IMR-90 (cell line): ENCODE data around the gene KDM2B. TPM values are rescaled to one million over a fixed set of nuclear protein-coding genes. Genes with fewer than 3 reads are reported as not detected.

Source experiments
- ATAC-seq: fragments of 200-7000 bp; cut with Tn5 transposase; 2 replicates; pipeline ENCODE4 v1.9.1; 2020; ENCODE audit warnings: low read depth, mild to moderate bottlenecking, moderate library complexity
- BruUV-seq: library from RNA; stranded (reverse); fragments of 400-500 nt; replicated peaks from 2 replicates; lab custom pipeline; 2021; lab: Mats Ljungman, UMichigan
- CTCF ChIA-PET: fragments of 300-600 bp; formaldehyde crosslinking; extraction: SDS; loops from one replicate; lab custom pipeline; 2021; ENCODE audit warnings: antibody characterized with exemption; lab: Yijun Ruan, JAX
- POLR2A ChIA-PET: fragments of 300-600 bp; sonication (Branson Sonifier 250); formaldehyde crosslinking; loops from one replicate; lab custom pipeline; 2022; ENCODE audit warnings: antibody characterized with exemption; ENCODE audit not compliant: unreplicated experiment; lab: Charles Lee
- DNase-seq: peaks from one replicate; pipeline ENCODE4 v3.0.0; 2013
- H2AFZ ChIP-seq: replicated peaks from 2 replicates; pipeline ENCODE3; 2013; ENCODE audit warnings: low read length, mild to moderate bottlenecking; ENCODE audit not compliant: poor library complexity
- H2AK5ac ChIP-seq: 2 replicates; pipeline ENCODE4 v1.6.1; 2013; ENCODE audit warnings: low read depth, low read length, inconsistent platforms
- H2AK9ac ChIP-seq: replicated peaks from 2 replicates; pipeline ENCODE3; 2013; ENCODE audit warnings: mild to moderate bottlenecking, low read depth, low read length, moderate library complexity; ENCODE audit not compliant: poor library complexity
- H2BK120ac ChIP-seq: 2 replicates; pipeline ENCODE4 v1.6.1; 2013; ENCODE audit warnings: low read depth, low read length, inconsistent platforms
- H2BK15ac ChIP-seq: 3 replicates; pipeline ENCODE4 v1.6.1; 2013; ENCODE audit warnings: low read depth, low read length, inconsistent platforms
- H2BK20ac ChIP-seq: 2 replicates; pipeline ENCODE4 v1.6.1; 2013; ENCODE audit warnings: low read depth, mild to moderate bottlenecking, inconsistent platforms, low read length, moderate library complexity
- H2BK5ac ChIP-seq: 2 replicates; pipeline ENCODE4 v1.6.1; 2013; ENCODE audit warnings: mild to moderate bottlenecking, low read depth, low read length, inconsistent platforms; ENCODE audit not compliant: poor library complexity, severe bottlenecking
- H3K14ac ChIP-seq: replicated peaks from 2 replicates; pipeline ENCODE4 v1.6.1; 2013; ENCODE audit warnings: low read depth, low read length, inconsistent platforms
- H3K18ac ChIP-seq: 2 replicates; pipeline ENCODE4 v1.6.1; 2013; ENCODE audit warnings: low read depth, low read length, control low read depth
- H3K23ac ChIP-seq: 2 replicates; pipeline ENCODE4 v1.6.1; 2013; ENCODE audit warnings: low read depth, low read length, inconsistent platforms
- H3K27ac ChIP-seq: 2 replicates; pipeline ENCODE4 v1.5.1; 2013; ENCODE audit warnings: mild to moderate bottlenecking, control low read depth, low read length; ENCODE audit not compliant: insufficient read depth
- H3K27me3 ChIP-seq: 2 replicates; pipeline ENCODE4 v1.6.1; 2013; ENCODE audit warnings: low read length; ENCODE audit not compliant: control insufficient read depth, insufficient read depth
- H3K36me3 ChIP-seq: 2 replicates; pipeline ENCODE4 v1.6.1; 2013; ENCODE audit warnings: low read length, mixed read lengths; ENCODE audit not compliant: control insufficient read depth, insufficient read depth
- H3K4ac ChIP-seq: 2 replicates; pipeline ENCODE4 v1.6.1; 2013; ENCODE audit warnings: low read depth, low read length, inconsistent platforms
- H3K4me1 ChIP-seq: 2 replicates; pipeline ENCODE4 v1.6.1; 2013; ENCODE audit warnings: low read length, mixed read lengths; ENCODE audit not compliant: control insufficient read depth, insufficient read depth
- H3K4me2 ChIP-seq: 2 replicates; pipeline ENCODE4 v1.6.1; 2013; ENCODE audit warnings: low read depth, mild to moderate bottlenecking, control low read depth, low read length, moderate library complexity
- H3K4me3 ChIP-seq: 2 replicates; pipeline ENCODE4 v1.5.1; 2013; ENCODE audit warnings: low read depth, mild to moderate bottlenecking, control low read depth, low read length, moderate library complexity; ENCODE audit not compliant: insufficient read depth
- H3K56ac ChIP-seq: 2 replicates; pipeline ENCODE4 v1.6.1; 2013; ENCODE audit warnings: low read length, inconsistent platforms; ENCODE audit not compliant: insufficient read depth; ENCODE audit errors: extremely low read depth
- H3K79me1 ChIP-seq, 2 experiments: 2 replicates each; pipeline ENCODE4 v1.6.1; 2013; ENCODE audit warnings: low read length in 2 of 2, inconsistent platforms in 1 of 2, low read depth in 1 of 2
- H3K9ac ChIP-seq: 2 replicates; pipeline ENCODE4 v1.6.1; 2013; ENCODE audit warnings: low read depth, low read length, control low read depth
- H3K9me1 ChIP-seq: 2 replicates; pipeline ENCODE4 v1.6.1; 2013; ENCODE audit warnings: low read length, inconsistent platforms; ENCODE audit not compliant: insufficient read depth
- H3K9me3 ChIP-seq: 2 replicates; pipeline ENCODE4 v1.6.1; 2013; ENCODE audit warnings: low read length; ENCODE audit not compliant: control insufficient read depth, insufficient read depth
- H4K20me1 ChIP-seq: 2 replicates; pipeline ENCODE4 v1.6.1; 2013; ENCODE audit warnings: low read length, inconsistent platforms; ENCODE audit not compliant: insufficient read depth
- H4K5ac ChIP-seq: 2 replicates; pipeline ENCODE4 v1.6.1; 2013; ENCODE audit warnings: mild to moderate bottlenecking, low read depth, low read length, control low read depth
- H4K8ac ChIP-seq, 2 experiments: 2 replicates each; pipeline ENCODE4 v1.6.1; 2013; ENCODE audit warnings: low read depth in 2 of 2, low read length in 2 of 2, control low read depth in 1 of 2, inconsistent platforms in 1 of 2
- H4K91ac ChIP-seq: 2 replicates; pipeline ENCODE4 v1.6.1; 2013; ENCODE audit warnings: low read depth, low read length, inconsistent platforms; ENCODE audit not compliant: insufficient read depth
- CEBPB ChIP-seq: IDR thresholded peaks from 2 replicates; pipeline ENCODE4 v1.6.1; 2012; ENCODE audit warnings: low read depth, low read length, improper control_type of control experiment
- CHD1 ChIP-seq: IDR thresholded peaks from 2 replicates; pipeline ENCODE4 v1.6.1; 2012; ENCODE audit warnings: low read depth, low read length, improper control_type of control experiment
- FOS ChIP-seq: fragments of 150-350 bp; IDR thresholded peaks from 2 replicates; pipeline ENCODE4 v1.6.1; 2016; ENCODE audit warnings: low read depth, low read length
- MAFK ChIP-seq: IDR thresholded peaks from 2 replicates; pipeline ENCODE4 v1.6.1; 2012; ENCODE audit warnings: low read depth, low read length, improper control_type of control experiment
- NFE2L2 ChIP-seq: fragments of 150-350 bp; IDR thresholded peaks from 2 replicates; pipeline ENCODE4 v1.6.1; 2016; ENCODE audit warnings: low read depth, mild to moderate bottlenecking, low read length
- RAD21 ChIP-seq: IDR thresholded peaks from 2 replicates; pipeline ENCODE4 v1.6.1; 2012; ENCODE audit warnings: low read length, improper control_type of control experiment
- RCOR1 ChIP-seq: IDR thresholded peaks from 2 replicates; pipeline ENCODE4 v1.6.1; 2012; ENCODE audit warnings: mild to moderate bottlenecking, low read length, improper control_type of control experiment; ENCODE audit not compliant: insufficient replicate concordance
- RFX5 ChIP-seq: IDR thresholded peaks from 2 replicates; pipeline ENCODE4 v1.8.0; 2012; ENCODE audit warnings: low read depth, mild to moderate bottlenecking, low read length, moderate library complexity
- SMC3 ChIP-seq: fragments of 150-350 bp; IDR thresholded peaks from 2 replicates; pipeline ENCODE4 v1.6.1; 2016; ENCODE audit warnings: low read depth, mild to moderate bottlenecking, antibody characterized with exemption, low read length, moderate library complexity
- WGBS, 2 experiments: methylation state at CpG; one replicate each; pipeline versions ENCODE4 v1.1.5 to v1.1.7; 2013; ENCODE audit warnings: missing lambda C conversion rate in 2 of 2; ENCODE audit not compliant: insufficient read length in 1 of 2; ENCODE audit errors: extremely low coverage in 2 of 2; 5-methylcytosine and 5-hydroxymethylcytosine counted together
- dilution Hi-C: fragments of 300-500 bp; cut with HindIII; formaldehyde crosslinking; loops from one replicate; pipeline ENCODE4 v1.14.3; 2018; ENCODE audit warnings: low sequenced_read_pairs; ENCODE audit not compliant: unreplicated experiment
- in situ Hi-C: fragments of 300-500 bp; cut with MboI; formaldehyde crosslinking; loops from 3 replicates; pipeline ENCODE4 v1.14.3; 2019; ENCODE audit warnings: low sequenced_read_pairs, inconsistent platforms, mixed read lengths
- intact Hi-C: fragments of 100-400 bp; cut with micrococcal nuclease; formaldehyde crosslinking; loops from 2 replicates; pipeline ENCODE4 v1.10.0; 2022
- polyA plus RNA-seq, 3 experiments: library from polyadenylated mRNA; depleted of rRNA; stranded (reverse); fragments of >200 nt; gene quantifications; 2 replicates each; pipeline ENCODE4 v1.2.3, GENCODE V29; 2012; ENCODE audit warnings: low replicate concordance in 1 of 3
- total RNA-seq: library from RNA; depleted of rRNA; stranded (reverse); fragments of >200 nt; gene quantifications from 2 replicates; pipeline ENCODE4 v1.2.3, GENCODE V29; 2012
- TF ChIP-seq, protein P1 (sequence below): fragments of 150-350 bp; IDR thresholded peaks from 2 replicates; pipeline ENCODE4 v1.6.1; 2017; ENCODE audit warnings: mild to moderate bottlenecking, antibody characterized with exemption, low read length, low read depth

KDM2B gene
- total and polyA plus RNA-seq, 2 of the 4 experiments (the other 2 are of a cell fraction) = 22.6 to 24.2 TPM

DNA sequence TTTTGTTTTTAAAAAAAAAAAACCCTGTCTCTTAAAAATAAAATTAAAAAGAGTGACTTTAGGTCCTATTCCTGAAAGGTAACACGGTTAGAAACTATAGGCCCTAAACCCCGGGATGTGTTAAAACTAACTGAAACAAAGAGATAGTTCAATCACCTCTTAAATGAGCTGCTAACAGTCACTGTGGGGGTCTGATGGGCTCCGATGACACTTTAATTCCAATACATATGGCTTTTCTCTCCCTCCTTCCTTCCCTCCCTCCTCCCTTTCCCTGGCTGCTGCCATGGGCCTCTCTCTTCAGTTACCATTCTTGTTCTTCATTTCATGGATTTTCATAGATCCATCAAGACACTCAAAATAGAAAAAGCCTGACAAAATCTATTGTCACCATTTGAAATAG lies 104.3 kb downstream of the KDM2B start:
- no peak for ATAC-seq
- Histone ChIP-seq H3K23ac (no peak overlapping the region), H3K4me1 (peaks cover 6% of the 10 kb centered on the region), H3K27ac (no peak overlapping the region), H3K4me3 (no peak overlapping the region), H2BK120ac (no peak overlapping the region), H2BK15ac (no peak overlapping the region), H2AK9ac (no peak overlapping the region), H3K79me1 (peaks cover 0 to 9% of the 10 kb centered on the region in 2 experiments; a peak in 1 of 4 replicates), H3K36me3 (no peaks in the 10 kb centered on the region), H3K56ac (no peak overlapping the region), H2AFZ (no peak overlapping the region), H2AK5ac (no peak overlapping the region), H3K18ac (no peak overlapping the region), H2BK20ac (no peak overlapping the region), H2BK5ac (no peak overlapping the region), H4K8ac (no peak overlapping the region), H3K27me3 (no peaks in the 10 kb centered on the region), H3K14ac (no peak overlapping the region), H4K91ac (no peak overlapping the region), H3K4me2 (no peak overlapping the region), H4K20me1 (peaks cover 6% of the 10 kb centered on the region; the same call in 1 of the 2 replicates), H3K9me3 (no peaks in the 10 kb centered on the region), H3K9me1 (no peaks in the 10 kb centered on the region; the same call in none of the 2 replicates), H3K4ac (no peak overlapping the region), H4K5ac (no peak overlapping the region), H3K9ac (no peak overlapping the region)
- intact Hi-C loops = no loop called here
- in situ Hi-C loops = no loop called here
- ChIA-PET CTCF (no interaction called here), POLR2A (no interaction called here)
- no peak for DNase-seq
- WGBS, 2 experiments = no CpG with 5 or more reads among the region's 3 CpGs
- no peak for TF ChIP-seq RAD21
- TF ChIP-seq CEBPB = no peak
- TF ChIP-seq, protein P1, sequence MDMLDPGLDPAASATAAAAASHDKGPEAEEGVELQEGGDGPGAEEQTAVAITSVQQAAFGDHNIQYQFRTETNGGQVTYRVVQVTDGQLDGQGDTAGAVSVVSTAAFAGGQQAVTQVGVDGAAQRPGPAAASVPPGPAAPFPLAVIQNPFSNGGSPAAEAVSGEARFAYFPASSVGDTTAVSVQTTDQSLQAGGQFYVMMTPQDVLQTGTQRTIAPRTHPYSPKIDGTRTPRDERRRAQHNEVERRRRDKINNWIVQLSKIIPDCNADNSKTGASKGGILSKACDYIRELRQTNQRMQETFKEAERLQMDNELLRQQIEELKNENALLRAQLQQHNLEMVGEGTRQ = no peak
- TF ChIP-seq RCOR1 = no peak
- no peak for TF ChIP-seq NFE2L2
- no peak for TF ChIP-seq SMC3
- no peak for TF ChIP-seq MAFK
- no peak for TF ChIP-seq RFX5
- no peak for TF ChIP-seq FOS
- TF ChIP-seq CHD1 = no peak
- no TSS peak for BruUV-seq
- dilution Hi-C loops = no loop called here
